HG02970 (cell line): ENCODE results near the gene FOXRED1.
"Not testable (repeated sequence)": the region's sequence is repeated elsewhere in the genome, so short reads cannot be mapped to it uniquely, and the experiment has no call there.

Source experiments
- ATAC-seq: cut with Tn5 transposase; IDR thresholded peaks from one replicate; pipeline ENCODE4 v1.9.1; 2021; ENCODE audit warnings: mild to moderate bottlenecking, moderate library complexity, moderate number of reproducible peaks; ENCODE audit not compliant: unreplicated experiment, low FRiP score

Gene FOXRED1

GRCh38 chr11:126268361-126268707 is 620 bp upstream of the FOXRED1 start:
- ATAC-seq: peak; percentile 5

- ATAC-seq: no peak
Observed at GRCh38 chr11:126277322-126277721, 8.4 kb downstream of the FOXRED1 start.

GRCh38 chr11:126277780-126278179 is 8.8 kb downstream of the FOXRED1 start:
- no peak for ATAC-seq

GRCh38 chr11:126279191-126279590 is 10.2 kb downstream of the FOXRED1 start:
- no peak for ATAC-seq

- no peak for ATAC-seq
Observed at GRCh38 chr11:126280595-126280994, 11.6 kb downstream of the FOXRED1 start.

DNA sequence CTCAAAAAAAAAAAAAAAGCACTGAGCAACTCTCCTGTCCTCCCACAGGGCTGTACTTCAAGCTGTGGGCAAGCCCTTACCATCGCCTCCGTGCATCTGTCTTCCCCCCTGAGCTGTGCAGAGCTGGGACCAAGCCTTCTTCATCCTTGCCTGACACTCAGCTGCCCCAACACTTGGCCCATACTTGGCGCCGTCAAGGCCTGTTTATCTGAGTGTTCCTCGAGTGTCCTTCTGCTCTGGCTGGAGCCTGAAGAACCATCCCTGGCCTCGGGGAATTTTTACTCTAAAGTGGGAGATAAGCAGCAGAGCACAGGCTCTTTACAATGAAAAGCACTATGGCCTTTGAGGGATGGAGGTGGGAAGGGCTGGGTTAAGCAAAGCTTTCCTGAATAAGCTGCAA is 12.3 kb downstream of the FOXRED1 start:
- no peak for ATAC-seq

DNA sequence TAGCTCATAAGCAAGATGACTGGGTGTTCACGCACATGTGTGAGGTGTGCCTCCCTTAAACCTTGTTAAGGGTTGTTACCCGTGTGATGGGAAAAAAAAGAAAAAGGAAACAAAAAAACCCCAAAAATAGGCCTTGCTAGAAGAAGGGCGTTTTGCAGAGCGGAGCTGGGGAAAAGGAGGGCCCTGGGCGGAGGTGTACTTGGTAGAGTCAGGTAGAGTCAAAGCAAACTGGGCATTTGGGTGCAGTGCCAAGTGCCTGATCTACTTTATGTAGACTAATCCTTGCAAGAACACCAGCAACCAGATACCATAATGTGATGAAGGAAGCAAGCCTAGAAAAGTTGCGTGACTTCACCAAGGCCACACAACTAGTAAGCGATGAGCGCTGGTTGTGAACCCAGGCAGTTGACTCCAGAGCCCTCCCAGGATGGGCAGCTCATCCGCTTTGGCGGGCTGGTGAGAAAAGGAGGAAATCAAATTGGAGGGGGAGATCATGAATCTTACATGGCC is 12.8 kb downstream of the FOXRED1 start:
- ATAC-seq: no peak

DNA sequence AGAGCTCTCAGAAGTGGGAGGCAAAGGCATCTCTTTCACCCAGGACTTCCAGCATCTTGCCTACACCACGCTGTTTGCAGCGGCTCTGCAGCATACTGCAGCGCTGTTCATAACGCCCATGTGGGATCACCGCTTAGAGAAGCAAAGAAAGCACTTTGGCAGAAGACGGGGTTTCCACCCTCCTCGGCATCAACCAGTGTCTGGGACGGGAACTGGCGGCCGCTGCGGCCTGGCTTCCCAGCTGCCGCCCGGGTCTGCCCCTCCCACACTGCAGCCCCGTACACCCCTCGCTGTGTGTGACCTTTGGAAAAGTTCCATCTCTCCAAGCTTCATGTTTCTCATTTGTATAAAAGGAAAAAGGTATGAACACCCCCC is 13.4 kb downstream of the FOXRED1 start:
- no peak for ATAC-seq

DNA sequence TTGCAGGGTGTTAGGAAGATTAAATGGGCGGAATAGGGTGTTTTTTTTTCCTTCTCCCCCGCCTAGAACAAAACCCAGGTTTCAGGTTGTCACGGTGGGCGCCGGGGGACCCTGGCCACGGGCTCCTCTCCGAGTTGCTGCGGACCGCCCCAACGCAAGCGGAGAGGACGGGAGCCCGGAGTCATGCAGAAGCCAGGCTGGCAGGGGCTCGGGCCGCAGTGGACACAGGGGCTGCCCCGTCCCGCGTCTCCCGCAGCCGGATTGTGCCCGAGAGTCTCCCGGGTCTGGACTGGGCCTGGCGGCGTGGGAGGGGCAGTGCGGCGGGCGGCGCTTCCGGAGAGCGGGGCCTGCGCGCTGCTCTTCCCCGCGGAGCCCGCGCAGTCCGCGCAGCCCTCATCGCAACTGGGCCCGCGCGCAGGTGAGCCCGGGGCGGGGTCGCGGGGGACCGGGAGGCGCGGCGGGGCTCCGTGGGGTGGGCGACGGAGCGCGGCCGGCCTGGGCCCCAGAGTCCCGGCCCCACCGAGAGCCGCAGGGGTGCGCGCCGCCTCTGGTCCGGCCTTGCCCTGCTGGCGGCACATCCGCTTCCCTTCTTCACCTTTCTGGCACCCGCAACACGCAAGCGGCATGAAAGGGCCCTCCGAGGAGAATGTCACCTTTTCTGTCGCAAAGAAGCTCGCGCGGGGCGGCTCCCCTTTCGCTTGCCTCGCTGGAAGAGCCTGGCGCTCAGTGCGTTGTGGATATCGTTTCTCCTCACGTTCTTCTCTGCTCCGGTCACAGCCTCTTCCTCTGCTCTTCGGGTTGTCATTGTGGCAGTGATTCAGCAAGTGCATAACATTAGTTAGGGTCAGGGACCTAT is 14.0 kb downstream of the FOXRED1 start, which contains the start of gene TIRAP:
Gene TIRAP, plus strand, starts transcription at position 358 of the 856 bp plus-strand sequence. CDS start 7,802 bp downstream, outside the sequence.
- peak; percentile 61 for ATAC-seq

- ATAC-seq: no peak
Observed at GRCh38 chr11:126284829-126285228, 15.9 kb downstream of the FOXRED1 start.

DNA sequence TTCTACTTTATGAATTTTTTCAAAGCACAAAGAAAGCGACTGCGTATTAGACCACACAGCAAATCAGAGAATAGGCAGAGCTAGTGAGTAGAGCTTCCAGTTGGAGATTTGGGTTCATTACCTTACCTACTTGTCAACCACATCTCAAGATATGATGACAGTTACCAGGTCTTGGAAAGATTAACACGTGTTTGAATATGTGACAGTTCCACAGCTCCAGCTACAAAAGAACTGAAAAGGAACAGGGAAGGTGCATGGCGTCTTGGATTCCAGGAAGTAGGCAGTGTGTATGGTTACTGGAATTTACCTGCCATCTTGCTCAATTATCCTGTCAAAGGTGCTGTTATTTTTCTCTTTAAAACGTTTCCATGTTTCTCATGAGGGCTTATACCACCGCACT is 19.3 kb downstream of the FOXRED1 start:
- no peak for ATAC-seq

GRCh38 chr11:126290887-126291286 is 21.9 kb downstream of the FOXRED1 start:
- ATAC-seq: no peak

GRCh38 chr11:126293726-126294125 is 24.8 kb downstream of the FOXRED1 start:
- no peak for ATAC-seq

- ATAC-seq: no peak
Observed at GRCh38 chr11:126297004-126297403, 28.1 kb downstream of the FOXRED1 start.

GRCh38 chr11:126303623-126304456 is 34.9 kb downstream of the FOXRED1 start, which contains the start of gene DCPS:
Gene DCPS, plus strand, starts transcription at chr11:126304060. Its CDS starts 21 bp downstream, at chr11:126304081.
- ATAC-seq: peak; percentile 94

- no peak for ATAC-seq
Observed at GRCh38 chr11:126304457-126305075, 35.6 kb downstream of the FOXRED1 start.

DNA sequence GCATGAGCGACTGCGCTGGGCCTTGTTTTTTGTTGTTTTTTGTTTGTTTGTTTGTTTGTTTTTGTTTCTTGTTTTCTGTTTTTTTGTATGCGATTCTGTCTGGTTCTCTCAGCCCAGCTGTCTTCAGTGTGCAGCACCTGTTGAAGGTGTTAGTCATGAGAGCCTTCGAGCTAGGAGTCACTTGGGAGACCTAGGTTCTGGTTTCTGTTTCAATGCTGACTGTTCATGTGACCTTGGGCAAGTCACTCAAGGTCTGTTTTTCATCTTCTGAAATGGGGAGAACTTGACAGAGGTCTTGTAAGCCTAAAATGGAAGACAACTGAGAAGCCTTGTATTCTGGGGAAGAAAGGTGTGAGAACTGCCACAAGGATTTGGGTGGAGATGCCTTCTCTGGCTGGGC is 36.7 kb downstream of the FOXRED1 start:
- no peak for ATAC-seq

GRCh38 chr11:126307706-126308105 is 38.8 kb downstream of the FOXRED1 start:
- ATAC-seq: no peak

DNA sequence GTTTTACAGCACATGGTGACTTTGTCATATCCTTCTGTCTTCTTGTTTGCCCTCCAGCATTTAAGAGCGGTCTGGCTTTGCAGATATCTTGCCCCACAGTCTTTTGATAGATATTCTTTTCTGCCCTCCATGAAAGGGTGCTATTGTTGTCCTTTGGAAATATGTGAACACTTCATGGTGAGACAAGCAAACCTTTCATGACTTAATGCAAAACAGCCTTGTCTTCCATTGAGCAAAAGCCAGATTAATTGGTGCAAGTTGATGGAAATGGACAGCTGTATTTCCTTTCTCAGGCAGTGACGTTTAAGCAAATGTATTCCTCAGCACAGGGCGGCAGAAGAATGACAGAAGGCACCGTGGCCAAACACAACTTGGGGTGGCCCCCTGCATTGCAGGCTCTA is 39.3 kb downstream of the FOXRED1 start:
- no peak for ATAC-seq

GRCh38 chr11:126308771-126309170 is 39.8 kb downstream of the FOXRED1 start:
- ATAC-seq: not testable (repeated sequence)
